ENCODE measurements around the gene DEPDC4. TPM values are rescaled to one million over a fixed set of nuclear protein-coding genes. Genes with fewer than 3 reads are reported as not detected.

Gene DEPDC4
- total and polyA plus RNA-seq, 2 of the 13 experiments (the other 11 are each of a cell fraction or from before 2014, with no cell fraction given), result 2.2 to 5.7 TPM

DNA sequence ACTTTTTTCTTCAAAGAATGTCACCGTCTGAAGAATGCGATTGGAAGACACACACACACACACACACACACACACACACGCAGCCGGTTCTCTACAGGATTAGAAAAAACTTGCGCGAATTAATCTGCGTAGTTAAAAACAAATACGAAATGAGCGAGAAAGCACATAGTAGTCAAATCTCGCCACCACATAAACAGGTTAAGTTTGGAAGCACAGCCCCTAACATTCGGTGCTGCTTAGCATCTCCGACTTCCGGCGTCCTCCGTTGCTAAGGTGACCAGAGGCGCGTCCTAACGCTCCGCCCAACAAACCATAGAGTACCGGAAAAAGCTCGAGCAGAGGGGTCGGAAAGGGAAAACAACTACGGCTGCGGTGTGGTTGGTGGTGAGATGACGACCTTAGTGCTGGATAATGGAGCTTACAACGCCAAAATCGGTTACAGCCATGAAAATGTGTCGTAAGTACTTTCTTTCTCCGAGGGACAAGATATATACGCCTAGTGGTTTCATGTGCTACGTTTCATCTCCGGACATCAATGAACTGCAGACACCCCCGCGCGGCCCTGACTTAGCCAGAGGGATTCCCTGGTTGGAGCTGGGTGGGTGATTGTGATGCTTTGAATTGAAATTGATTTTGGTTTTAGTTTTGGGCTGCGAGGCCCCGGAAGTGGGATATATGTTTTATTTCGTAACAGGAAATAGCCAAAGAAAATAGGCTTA lies 66.3 kb downstream of the DEPDC4 start, which contains the start of gene ACTR6 (continued):
- TF ChIP-seq ZNF232 (CRISPR knock-in tag; IDR thresholded peaks at IDR 0.05; ENCODE audit: borderline replicate concordance) (peak; percentile 60; the same call in 1 of the 2 replicates), FOXK2 (IDR thresholded peaks at IDR 0.05) (peak; percentile 66), ELF4 (CRISPR knock-in tag; IDR thresholded peaks at IDR 0.05; ENCODE audit: borderline replicate concordance) (0 out of 2 replicates have a peak, but pooled peaks have one; percentile 33), RAD51 (IDR thresholded peaks at IDR 0.05; ENCODE audit: borderline replicate concordance) (no peak), TAF15 (IDR thresholded peaks at IDR 0.05; ENCODE audit: low read depth, low read length, poor library complexity, severe bottlenecking) (no peak), ZNF577 (CRISPR knock-in tag; IDR thresholded peaks at IDR 0.05; ENCODE audit: borderline replicate concordance, low read depth) (no peak), ASH2L (IDR thresholded peaks at IDR 0.05; ENCODE audit: insufficient read length, low read depth, low read length) (peak; percentile 79), CREB1 (IDR thresholded peaks at IDR 0.05) (peak; percentile 45), CREB1 (CRISPR knock-in tag; IDR thresholded peaks at IDR 0.05) (peak; percentile 90), SP5 (CRISPR knock-in tag; IDR thresholded peaks at IDR 0.05; ENCODE audit: borderline replicate concordance, low read depth) (peak; percentile 75), ZFY (CRISPR knock-in tag; IDR thresholded peaks at IDR 0.05) (peak; percentile 71), HNRNPH1 (optimal IDR thresholded peaks at IDR 0.05; ENCODE audit: low read depth, low read length) (no peak)
- TF ChIP-seq, protein P1, sequence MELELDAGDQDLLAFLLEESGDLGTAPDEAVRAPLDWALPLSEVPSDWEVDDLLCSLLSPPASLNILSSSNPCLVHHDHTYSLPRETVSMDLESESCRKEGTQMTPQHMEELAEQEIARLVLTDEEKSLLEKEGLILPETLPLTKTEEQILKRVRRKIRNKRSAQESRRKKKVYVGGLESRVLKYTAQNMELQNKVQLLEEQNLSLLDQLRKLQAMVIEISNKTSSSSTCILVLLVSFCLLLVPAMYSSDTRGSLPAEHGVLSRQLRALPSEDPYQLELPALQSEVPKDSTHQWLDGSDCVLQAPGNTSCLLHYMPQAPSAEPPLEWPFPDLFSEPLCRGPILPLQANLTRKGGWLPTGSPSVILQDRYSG (CRISPR knock-in tag; IDR thresholded peaks at IDR 0.05), result no peak
- TF ChIP-seq, protein P2, sequence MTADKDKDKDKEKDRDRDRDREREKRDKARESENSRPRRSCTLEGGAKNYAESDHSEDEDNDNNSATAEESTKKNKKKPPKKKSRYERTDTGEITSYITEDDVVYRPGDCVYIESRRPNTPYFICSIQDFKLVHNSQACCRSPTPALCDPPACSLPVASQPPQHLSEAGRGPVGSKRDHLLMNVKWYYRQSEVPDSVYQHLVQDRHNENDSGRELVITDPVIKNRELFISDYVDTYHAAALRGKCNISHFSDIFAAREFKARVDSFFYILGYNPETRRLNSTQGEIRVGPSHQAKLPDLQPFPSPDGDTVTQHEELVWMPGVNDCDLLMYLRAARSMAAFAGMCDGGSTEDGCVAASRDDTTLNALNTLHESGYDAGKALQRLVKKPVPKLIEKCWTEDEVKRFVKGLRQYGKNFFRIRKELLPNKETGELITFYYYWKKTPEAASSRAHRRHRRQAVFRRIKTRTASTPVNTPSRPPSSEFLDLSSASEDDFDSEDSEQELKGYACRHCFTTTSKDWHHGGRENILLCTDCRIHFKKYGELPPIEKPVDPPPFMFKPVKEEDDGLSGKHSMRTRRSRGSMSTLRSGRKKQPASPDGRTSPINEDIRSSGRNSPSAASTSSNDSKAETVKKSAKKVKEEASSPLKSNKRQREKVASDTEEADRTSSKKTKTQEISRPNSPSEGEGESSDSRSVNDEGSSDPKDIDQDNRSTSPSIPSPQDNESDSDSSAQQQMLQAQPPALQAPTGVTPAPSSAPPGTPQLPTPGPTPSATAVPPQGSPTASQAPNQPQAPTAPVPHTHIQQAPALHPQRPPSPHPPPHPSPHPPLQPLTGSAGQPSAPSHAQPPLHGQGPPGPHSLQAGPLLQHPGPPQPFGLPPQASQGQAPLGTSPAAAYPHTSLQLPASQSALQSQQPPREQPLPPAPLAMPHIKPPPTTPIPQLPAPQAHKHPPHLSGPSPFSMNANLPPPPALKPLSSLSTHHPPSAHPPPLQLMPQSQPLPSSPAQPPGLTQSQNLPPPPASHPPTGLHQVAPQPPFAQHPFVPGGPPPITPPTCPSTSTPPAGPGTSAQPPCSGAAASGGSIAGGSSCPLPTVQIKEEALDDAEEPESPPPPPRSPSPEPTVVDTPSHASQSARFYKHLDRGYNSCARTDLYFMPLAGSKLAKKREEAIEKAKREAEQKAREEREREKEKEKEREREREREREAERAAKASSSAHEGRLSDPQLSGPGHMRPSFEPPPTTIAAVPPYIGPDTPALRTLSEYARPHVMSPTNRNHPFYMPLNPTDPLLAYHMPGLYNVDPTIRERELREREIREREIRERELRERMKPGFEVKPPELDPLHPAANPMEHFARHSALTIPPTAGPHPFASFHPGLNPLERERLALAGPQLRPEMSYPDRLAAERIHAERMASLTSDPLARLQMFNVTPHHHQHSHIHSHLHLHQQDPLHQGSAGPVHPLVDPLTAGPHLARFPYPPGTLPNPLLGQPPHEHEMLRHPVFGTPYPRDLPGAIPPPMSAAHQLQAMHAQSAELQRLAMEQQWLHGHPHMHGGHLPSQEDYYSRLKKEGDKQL (CRISPR knock-in tag; IDR thresholded peaks at IDR 0.05; ENCODE audit: low read depth), result peak; percentile 61; the same call in 1 of the 2 replicates
- TF ChIP-seq, protein P3, sequence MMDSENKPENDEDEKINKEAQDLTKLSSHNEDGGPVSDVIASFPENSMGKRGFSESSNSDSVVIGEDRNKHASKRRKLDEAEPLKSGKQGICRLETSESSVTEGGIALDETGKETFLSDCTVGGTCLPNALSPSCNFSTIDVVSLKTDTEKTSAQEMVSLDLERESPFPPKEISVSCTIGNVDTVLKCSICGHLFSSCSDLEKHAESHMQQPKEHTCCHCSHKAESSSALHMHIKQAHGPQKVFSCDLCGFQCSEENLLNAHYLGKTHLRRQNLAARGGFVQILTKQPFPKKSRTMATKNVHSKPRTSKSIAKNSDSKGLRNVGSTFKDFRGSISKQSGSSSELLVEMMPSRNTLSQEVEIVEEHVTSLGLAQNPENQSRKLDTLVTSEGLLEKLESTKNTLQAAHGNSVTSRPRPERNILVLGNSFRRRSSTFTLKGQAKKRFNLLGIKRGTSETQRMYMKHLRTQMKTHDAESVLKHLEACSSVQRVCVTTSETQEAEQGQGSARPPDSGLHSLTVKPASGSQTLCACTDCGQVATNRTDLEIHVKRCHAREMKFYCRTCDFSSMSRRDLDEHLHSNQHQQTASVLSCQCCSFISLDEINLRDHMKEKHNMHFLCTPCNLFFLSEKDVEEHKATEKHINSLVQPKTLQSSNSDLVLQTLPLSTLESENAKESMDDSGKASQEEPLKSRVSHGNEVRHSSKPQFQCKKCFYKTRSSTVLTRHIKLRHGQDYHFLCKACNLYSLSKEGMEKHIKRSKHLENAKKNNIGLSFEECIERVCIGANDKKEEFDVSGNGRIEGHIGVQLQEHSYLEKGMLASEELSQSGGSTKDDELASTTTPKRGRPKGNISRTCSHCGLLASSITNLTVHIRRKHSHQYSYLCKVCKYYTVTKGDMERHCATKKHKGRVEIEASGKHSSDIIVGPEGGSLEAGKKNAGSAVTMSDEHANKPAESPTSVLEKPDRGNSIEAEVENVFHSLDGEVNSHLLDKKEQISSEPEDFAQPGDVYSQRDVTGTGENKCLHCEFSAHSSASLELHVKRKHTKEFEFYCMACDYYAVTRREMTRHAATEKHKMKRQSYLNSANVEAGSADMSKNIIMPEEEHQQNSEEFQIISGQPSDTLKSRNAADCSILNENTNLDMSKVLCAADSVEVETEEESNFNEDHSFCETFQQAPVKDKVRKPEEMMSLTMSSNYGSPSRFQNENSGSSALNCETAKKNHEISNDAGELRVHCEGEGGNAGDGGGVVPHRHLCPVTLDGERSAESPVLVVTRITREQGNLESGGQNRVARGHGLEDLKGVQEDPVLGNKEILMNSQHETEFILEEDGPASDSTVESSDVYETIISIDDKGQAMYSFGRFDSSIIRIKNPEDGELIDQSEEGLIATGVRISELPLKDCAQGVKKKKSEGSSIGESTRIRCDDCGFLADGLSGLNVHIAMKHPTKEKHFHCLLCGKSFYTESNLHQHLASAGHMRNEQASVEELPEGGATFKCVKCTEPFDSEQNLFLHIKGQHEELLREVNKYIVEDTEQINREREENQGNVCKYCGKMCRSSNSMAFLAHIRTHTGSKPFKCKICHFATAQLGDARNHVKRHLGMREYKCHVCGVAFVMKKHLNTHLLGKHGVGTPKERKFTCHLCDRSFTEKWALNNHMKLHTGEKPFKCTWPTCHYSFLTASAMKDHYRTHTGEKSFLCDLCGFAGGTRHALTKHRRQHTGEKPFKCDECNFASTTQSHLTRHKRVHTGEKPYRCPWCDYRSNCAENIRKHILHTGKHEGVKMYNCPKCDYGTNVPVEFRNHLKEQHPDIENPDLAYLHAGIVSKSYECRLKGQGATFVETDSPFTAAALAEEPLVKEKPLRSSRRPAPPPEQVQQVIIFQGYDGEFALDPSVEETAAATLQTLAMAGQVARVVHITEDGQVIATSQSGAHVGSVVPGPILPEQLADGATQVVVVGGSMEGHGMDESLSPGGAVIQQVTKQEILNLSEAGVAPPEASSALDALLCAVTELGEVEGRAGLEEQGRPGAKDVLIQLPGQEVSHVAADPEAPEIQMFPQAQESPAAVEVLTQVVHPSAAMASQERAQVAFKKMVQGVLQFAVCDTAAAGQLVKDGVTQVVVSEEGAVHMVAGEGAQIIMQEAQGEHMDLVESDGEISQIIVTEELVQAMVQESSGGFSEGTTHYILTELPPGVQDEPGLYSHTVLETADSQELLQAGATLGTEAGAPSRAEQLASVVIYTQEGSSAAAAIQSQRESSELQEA (CRISPR knock-in tag; IDR thresholded peaks at IDR 0.05; ENCODE audit: not compliant biosample characterization), result peak; percentile 29
